GM10266 (cell line): ENCODE measurements around the gene LARGE1.

Experiments
- DNase-seq: peaks from one replicate; pipeline ENCODE4 v3.0.0; 2012; ENCODE audit errors: extremely low spot score
- TF ChIP-seq, protein P1 (sequence below): IDR thresholded peaks from 2 replicates; pipeline ENCODE4 v1.5.1; 2012; ENCODE audit warnings: mild to moderate bottlenecking, low read depth; ENCODE audit not compliant: control insufficient read depth, insufficient read depth; ENCODE audit errors: missing control alignments

The LARGE1 gene

DNA sequence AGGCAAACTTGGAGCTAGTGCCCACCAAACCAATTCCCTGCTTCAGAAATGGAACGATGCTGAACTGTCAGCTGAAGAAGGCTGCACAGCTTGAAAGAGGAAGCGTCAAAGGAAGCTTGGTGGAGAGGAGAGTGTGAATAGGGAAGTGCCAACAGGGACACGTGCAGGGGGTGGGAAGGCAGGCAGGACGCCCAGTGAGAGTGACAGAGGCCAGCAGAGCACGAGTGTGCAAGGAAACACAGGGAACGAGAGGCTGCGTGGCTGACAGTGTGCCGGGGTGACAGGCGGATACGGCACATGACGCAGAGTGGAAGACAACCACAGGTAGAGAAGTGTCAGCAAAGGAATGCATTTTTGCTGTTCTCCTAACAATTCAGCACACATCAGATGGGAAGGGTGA lies 196.4 kb downstream of the LARGE1 start:
- TF ChIP-seq, protein P1, sequence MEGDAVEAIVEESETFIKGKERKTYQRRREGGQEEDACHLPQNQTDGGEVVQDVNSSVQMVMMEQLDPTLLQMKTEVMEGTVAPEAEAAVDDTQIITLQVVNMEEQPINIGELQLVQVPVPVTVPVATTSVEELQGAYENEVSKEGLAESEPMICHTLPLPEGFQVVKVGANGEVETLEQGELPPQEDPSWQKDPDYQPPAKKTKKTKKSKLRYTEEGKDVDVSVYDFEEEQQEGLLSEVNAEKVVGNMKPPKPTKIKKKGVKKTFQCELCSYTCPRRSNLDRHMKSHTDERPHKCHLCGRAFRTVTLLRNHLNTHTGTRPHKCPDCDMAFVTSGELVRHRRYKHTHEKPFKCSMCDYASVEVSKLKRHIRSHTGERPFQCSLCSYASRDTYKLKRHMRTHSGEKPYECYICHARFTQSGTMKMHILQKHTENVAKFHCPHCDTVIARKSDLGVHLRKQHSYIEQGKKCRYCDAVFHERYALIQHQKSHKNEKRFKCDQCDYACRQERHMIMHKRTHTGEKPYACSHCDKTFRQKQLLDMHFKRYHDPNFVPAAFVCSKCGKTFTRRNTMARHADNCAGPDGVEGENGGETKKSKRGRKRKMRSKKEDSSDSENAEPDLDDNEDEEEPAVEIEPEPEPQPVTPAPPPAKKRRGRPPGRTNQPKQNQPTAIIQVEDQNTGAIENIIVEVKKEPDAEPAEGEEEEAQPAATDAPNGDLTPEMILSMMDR, result no peak

GRCh38 chr22:33722816-33723215 lies 197.5 kb downstream of the LARGE1 start:
- TF ChIP-seq, protein P1, result no peak
- no peak for DNase-seq

More for the DNA sequence above, 196.4 kb downstream of the LARGE1 start:
- no peak for DNase-seq

- TF ChIP-seq, protein P1, result no peak
- no peak for DNase-seq
Measured at GRCh38 chr22:33720166-33720878, 200.0 kb downstream of the LARGE1 start.

DNA sequence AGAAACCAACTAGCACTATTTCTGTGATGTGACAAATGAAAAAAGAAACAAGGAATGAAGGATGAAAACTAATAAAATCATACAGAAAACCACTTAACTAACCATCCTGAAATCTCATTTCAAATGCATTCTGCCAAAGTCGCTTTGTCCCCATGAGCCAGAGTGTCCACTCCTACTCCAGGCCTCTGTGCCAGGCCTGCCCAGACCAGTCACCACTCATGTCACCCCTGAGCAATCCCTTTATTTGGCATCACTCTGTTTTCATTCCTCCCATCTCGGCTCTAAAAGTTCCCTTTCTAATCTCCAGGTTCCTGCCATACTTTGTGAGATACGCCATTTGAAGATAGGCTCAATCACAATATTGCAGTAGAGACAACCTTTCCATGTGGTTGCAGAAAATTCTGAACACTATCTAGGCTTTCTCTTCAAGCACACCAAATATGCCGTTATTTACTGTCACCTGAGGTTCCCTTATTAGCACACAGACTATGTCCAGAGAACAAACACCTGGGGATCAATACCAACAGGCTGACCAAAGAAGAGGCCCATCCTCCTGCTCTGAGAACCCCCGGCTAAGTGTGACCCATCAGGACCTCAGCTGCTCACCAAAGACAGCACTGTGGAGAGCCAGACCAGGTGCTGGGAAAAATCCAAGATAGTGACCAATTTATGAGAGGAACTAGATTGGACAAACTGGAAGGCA lies 202.4 kb downstream of the LARGE1 start:
- DNase-seq, result no peak
- TF ChIP-seq, protein P1, result no peak

DNA sequence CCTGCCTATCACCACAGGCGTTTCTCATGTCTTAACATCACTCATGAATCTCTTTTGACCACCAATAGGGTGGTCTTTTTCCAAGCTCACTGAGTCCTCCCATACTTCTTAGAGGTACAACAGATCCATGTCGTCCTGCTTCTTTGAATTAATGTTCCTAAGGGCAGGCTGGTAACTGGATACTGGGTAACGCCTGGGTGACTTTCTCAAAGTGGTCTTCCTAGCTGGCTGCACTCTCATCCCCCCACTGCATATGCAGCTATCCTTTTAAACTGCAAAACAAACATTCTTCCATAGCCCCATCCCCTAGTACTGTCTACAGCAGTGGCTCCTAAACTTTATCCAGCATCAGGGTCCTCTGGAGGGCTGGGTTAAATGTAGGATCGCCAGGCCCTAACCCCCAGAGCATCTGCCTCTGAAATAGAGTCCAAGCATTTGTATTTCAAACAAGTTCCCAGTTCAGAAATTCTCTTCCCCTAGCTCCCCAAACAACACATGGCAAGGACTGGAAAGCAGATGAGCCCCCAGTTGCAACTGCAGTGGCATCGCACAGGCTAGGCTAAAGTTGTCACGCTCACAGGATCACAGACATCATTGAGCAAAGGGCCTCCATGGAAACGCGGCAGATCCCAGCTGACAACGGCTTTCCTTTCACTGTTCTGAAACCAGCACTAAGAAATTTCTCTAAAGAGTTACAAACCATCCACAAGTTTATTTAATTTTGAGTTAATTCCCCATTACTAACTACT lies 204.9 kb downstream of the LARGE1 start:
- no peak for DNase-seq
- TF ChIP-seq, protein P1, result no peak

DNA sequence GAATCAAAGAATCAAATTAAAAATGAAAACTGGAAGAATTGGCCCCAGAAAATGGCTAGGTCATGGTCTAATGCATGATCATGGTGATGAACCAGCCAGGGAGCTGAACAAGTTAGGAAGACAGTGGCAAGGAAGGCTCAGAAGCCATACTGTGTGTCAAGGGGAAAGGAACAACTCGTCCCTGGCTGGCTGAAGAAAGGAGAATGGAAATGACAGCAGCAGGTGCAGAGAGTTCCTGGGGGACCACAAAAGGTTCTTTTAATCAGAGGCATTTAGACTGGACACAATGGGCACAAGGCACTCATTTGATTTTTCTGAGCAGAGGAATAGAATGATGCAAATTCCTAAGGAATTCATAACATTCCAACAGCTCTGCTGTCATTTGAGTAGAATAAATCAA lies 209.9 kb downstream of the LARGE1 start:
- DNase-seq, result no peak
- TF ChIP-seq, protein P1, result no peak
